ENCODE measurements around the gene COX6B2. TPM values are rescaled to one million over a fixed set of nuclear protein-coding genes. Genes with fewer than 3 reads are reported as not detected.

The COX6B2 gene
- total and polyA plus RNA-seq, 2 of the 8 experiments (the other 6 are each of a cell fraction or from before 2014, with no cell fraction given), result 4.9 to 6.4 TPM

DNA sequence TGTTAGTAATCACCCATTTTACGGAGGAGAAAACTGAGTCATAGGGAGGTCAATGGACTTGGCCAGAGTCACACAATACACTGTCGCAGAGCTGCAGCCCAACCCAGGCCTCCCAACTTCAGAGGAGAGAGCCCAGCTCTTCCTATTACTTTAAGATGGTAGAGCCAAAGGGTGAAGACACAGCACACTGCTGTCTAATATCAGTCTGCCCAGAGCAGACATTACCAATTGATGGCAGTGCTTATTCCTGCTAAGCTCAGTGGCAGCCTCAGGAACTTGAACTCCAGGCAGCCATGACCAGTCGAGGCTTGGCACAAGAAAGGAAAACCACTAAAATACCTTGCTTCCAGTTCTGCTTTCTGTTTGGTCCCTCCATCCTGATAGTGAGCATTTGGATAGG is 47.8 kb downstream of the COX6B2 start:
- H3K36me3 ChIP-seq (ENCODE audit: control insufficient read depth in 2 of 4, insufficient read depth in 4 of 4, low read length in 3 of 4), result peaks cover 21 to 56% (median 42%) of the 10 kb centered on the region in 4 experiments
- no peak overlapping the region for H3K4me2 ChIP-seq (ENCODE audit: insufficient read depth in 1 of 2, low read depth in 2 of 2, low read length in 2 of 2)
- WGBS, 2 experiments (ENCODE audit: extremely low coverage in 1 of 2, insufficient coverage in 1 of 2, insufficient read length in 1 of 2, insufficient replicate concordance in 2 of 2, low coverage in 1 of 2, low lambda C conversion rate in 2 of 2, missing lambda C conversion rate in 1 of 2), result 93% methylated on average over 3 of the region's 3 CpGs; no CpG with 5 or more reads in 1 of the 2 experiments
- peaks cover 0 to 3% of the 10 kb centered on the region in 2 experiments for H4K20me1 ChIP-seq (replicated peaks in 1 of 2; ENCODE audit: control insufficient read depth in 1 of 2, insufficient read depth in 2 of 2, low read length in 2 of 2)
- H2BK15ac ChIP-seq (ENCODE audit: low read length), result no peak overlapping the region
- no peak overlapping the region for H2AFZ ChIP-seq (ENCODE audit: low read length)
- H2BK12ac ChIP-seq (ENCODE audit: low read depth, low read length), result no peak overlapping the region
- no peaks in the 10 kb centered on the region for H3K9me3 ChIP-seq (ENCODE audit: insufficient read depth in 2 of 2, low read depth in 1 of 2, low read length in 1 of 2)
- no peak overlapping the region for H2AK5ac ChIP-seq (ENCODE audit: low read depth, low read length)
- no peak overlapping the region for H2BK5ac ChIP-seq (ENCODE audit: low read depth, low read length)
- ChIA-PET POLR2A (ENCODE audit: partially characterized antibody) (interaction anchor here (1.0 to 1.8 kb wide), 8 partner anchors 9 to 101 kb away, joined by 3 to 6 read pairs (median 4); partner anchors contain the start of genes KMT5C, TMEM238 and UBE2S), CTCF (ENCODE audit: partially characterized antibody) (interaction anchor here (1.0 to 1.3 kb wide), 4 partner anchors 13 to 112 kb away, joined by 3 read pairs; no protein-coding TSS in a partner anchor)
- H3K27ac ChIP-seq (ENCODE audit: low read depth, low read length), result no peak overlapping the region
- H4K5ac ChIP-seq (ENCODE audit: insufficient read length, low read depth, low read length), result no peak overlapping the region
- no peak overlapping the region for H2BK120ac ChIP-seq (replicated peaks; ENCODE audit: low read depth, low read length)
- no peaks in the 10 kb centered on the region; the same call in 1 of the 2 replicates for H3K79me1 ChIP-seq (ENCODE audit: low read depth, low read length)
- H4K91ac ChIP-seq (replicated peaks; ENCODE audit: insufficient read length, low read length), result no peak overlapping the region
- no peak overlapping the region for H3K4ac ChIP-seq (replicated peaks; ENCODE audit: insufficient read length, low read depth, low read length)
- no peak overlapping the region for H2BK20ac ChIP-seq (ENCODE audit: low read length)
- H3K27me3 ChIP-seq (replicated peaks in 1 of 4; ENCODE audit: control insufficient read depth in 3 of 4, extremely low read depth in 1 of 4, insufficient read depth in 3 of 4, low read length in 3 of 4), result no peaks in the 10 kb centered on the region
- no peak overlapping the region for H3K18ac ChIP-seq (ENCODE audit: extremely low read depth, low read length)
- no peaks in the 10 kb centered on the region for H3K79me2 ChIP-seq (ENCODE audit: control insufficient read depth in 1 of 2, insufficient read depth in 2 of 2, low read length in 2 of 2)
- no peak overlapping the region for H3K56ac ChIP-seq (replicated peaks; ENCODE audit: insufficient read length, low read depth, low read length)
- no peak overlapping the region for H3K9ac ChIP-seq (replicated peaks in 1 of 4; ENCODE audit: extremely low read depth in 1 of 4, low read depth in 3 of 4, low read length in 3 of 4)
- no peak for DNase-seq (ENCODE audit: low read depth in 1 of 2, low spot score in 2 of 2)
- H3K4me1 ChIP-seq (replicated peaks in 1 of 4; ENCODE audit: control insufficient read depth in 3 of 4, insufficient read depth in 4 of 4, low read length in 3 of 4), result 0 out of 7 replicates have a peak, but pooled peaks cover 0 to 3% (median 1%) of the 10 kb centered on the region in 4 experiments
- FAIRE-seq, result no peak
- H4K8ac ChIP-seq (ENCODE audit: extremely low read depth, insufficient read depth, low read length), result no peak overlapping the region
- H3K4me3 ChIP-seq (ENCODE audit: extremely low read depth in 1 of 4, insufficient read depth in 2 of 4, low read depth in 3 of 4, low read length in 4 of 4), result no peak overlapping the region
- H3K14ac ChIP-seq (ENCODE audit: insufficient read length), result no peak overlapping the region
- no peak overlapping the region for H3K23ac ChIP-seq (ENCODE audit: insufficient read length)
- TF ChIP-seq TEAD4 (IDR thresholded peaks at IDR 0.05; ENCODE audit: low read depth, low read length), result no peak
- no peak for TF ChIP-seq EGR1 (IDR thresholded peaks at IDR 0.05; ENCODE audit: borderline replicate concordance, low read depth, low read length)
- no peak for TF ChIP-seq SUZ12 (IDR thresholded peaks at IDR 0.05; ENCODE audit: low read length)
- TF ChIP-seq CHD1 (IDR thresholded peaks at IDR 0.05; ENCODE audit: low read depth, low read length), result no peak
- TF ChIP-seq, protein P1, sequence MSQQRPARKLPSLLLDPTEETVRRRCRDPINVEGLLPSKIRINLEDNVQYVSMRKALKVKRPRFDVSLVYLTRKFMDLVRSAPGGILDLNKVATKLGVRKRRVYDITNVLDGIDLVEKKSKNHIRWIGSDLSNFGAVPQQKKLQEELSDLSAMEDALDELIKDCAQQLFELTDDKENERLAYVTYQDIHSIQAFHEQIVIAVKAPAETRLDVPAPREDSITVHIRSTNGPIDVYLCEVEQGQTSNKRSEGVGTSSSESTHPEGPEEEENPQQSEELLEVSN (IDR thresholded peaks at IDR 0.05), result no peak
- TF ChIP-seq SP4 (IDR thresholded peaks at IDR 0.05; ENCODE audit: low read length), result no peak
- no peak for TF ChIP-seq RFX5 (IDR thresholded peaks at IDR 0.05; ENCODE audit: borderline replicate concordance, low read depth, low read length)
- TF ChIP-seq CTBP2 (IDR thresholded peaks at IDR 0.05; ENCODE audit: borderline replicate concordance, insufficient read depth, insufficient read length, low read length), result no peak
- no peak for TF ChIP-seq KDM5A (IDR thresholded peaks at IDR 0.05; ENCODE audit: low read length)
- H3K23me2 ChIP-seq (ENCODE audit: low read depth, low read length), result no peaks in the 10 kb centered on the region; the same call in 1 of the 2 replicates

Data from H1 (cell line).